Measurements from ENCODE around the gene C10orf143.

The C10orf143 gene

GRCh38 chr10:130105724-130106123 lies 4.9 kb downstream of the C10orf143 start:
- no peak for TF ChIP-seq CTCF (IDR thresholded peaks at IDR 0.05)

- no peak for TF ChIP-seq CTCF (IDR thresholded peaks at IDR 0.05)
Observed at GRCh38 chr10:130099344-130099743, 11.3 kb downstream of the C10orf143 start.

GRCh38 chr10:130080461-130080814 lies 30.2 kb downstream of the C10orf143 start:
- TF ChIP-seq CTCF (IDR thresholded peaks at IDR 0.05) = no peak

GRCh38 chr10:130079614-130080460 lies 30.8 kb downstream of the C10orf143 start:
- TF ChIP-seq CTCF (IDR thresholded peaks at IDR 0.05) = no peak

- no peak for TF ChIP-seq CTCF (IDR thresholded peaks at IDR 0.05)
Observed at GRCh38 chr10:130078120-130078519, 32.5 kb downstream of the C10orf143 start.

- TF ChIP-seq CTCF (IDR thresholded peaks at IDR 0.05) = no peak
Observed at GRCh38 chr10:130076681-130077080, 33.9 kb downstream of the C10orf143 start.

- TF ChIP-seq CTCF (IDR thresholded peaks at IDR 0.05) = no peak
Observed at GRCh38 chr10:130074639-130075038, 36.0 kb downstream of the C10orf143 start.

All from LNCAP (cell line).